IMR-90 (cell line): ENCODE results near the gene NELL1. TPM values are rescaled to one million over a fixed set of nuclear protein-coding genes. Genes with fewer than 3 reads are reported as not detected.

Experiments
- ATAC-seq: fragments of 200-7000 bp; cut with Tn5 transposase; 2 replicates; pipeline ENCODE4 v1.9.1; 2020; ENCODE audit warnings: low read depth, mild to moderate bottlenecking, moderate library complexity
- BruUV-seq: library from RNA; stranded (reverse); fragments of 400-500 nt; replicated peaks from 2 replicates; lab custom pipeline; 2021; lab: Mats Ljungman, UMichigan
- CTCF ChIA-PET: fragments of 300-600 bp; formaldehyde crosslinking; extraction: SDS; loops from one replicate; lab custom pipeline; 2021; ENCODE audit warnings: antibody characterized with exemption; lab: Yijun Ruan, JAX
- POLR2A ChIA-PET: fragments of 300-600 bp; sonication (Branson Sonifier 250); formaldehyde crosslinking; loops from one replicate; lab custom pipeline; 2022; ENCODE audit warnings: antibody characterized with exemption; ENCODE audit not compliant: unreplicated experiment; lab: Charles Lee
- DNase-seq: peaks from one replicate; pipeline ENCODE4 v3.0.0; 2013
- H2AFZ ChIP-seq: replicated peaks from 2 replicates; pipeline ENCODE3; 2013; ENCODE audit warnings: low read length, mild to moderate bottlenecking; ENCODE audit not compliant: poor library complexity
- H2AK5ac ChIP-seq: 2 replicates; pipeline ENCODE4 v1.6.1; 2013; ENCODE audit warnings: low read depth, low read length, inconsistent platforms
- H2AK9ac ChIP-seq: replicated peaks from 2 replicates; pipeline ENCODE3; 2013; ENCODE audit warnings: mild to moderate bottlenecking, low read depth, low read length, moderate library complexity; ENCODE audit not compliant: poor library complexity
- H2BK120ac ChIP-seq: 2 replicates; pipeline ENCODE4 v1.6.1; 2013; ENCODE audit warnings: low read depth, low read length, inconsistent platforms
- H2BK15ac ChIP-seq: 3 replicates; pipeline ENCODE4 v1.6.1; 2013; ENCODE audit warnings: low read depth, low read length, inconsistent platforms
- H2BK20ac ChIP-seq: 2 replicates; pipeline ENCODE4 v1.6.1; 2013; ENCODE audit warnings: low read depth, mild to moderate bottlenecking, inconsistent platforms, low read length, moderate library complexity
- H2BK5ac ChIP-seq: 2 replicates; pipeline ENCODE4 v1.6.1; 2013; ENCODE audit warnings: mild to moderate bottlenecking, low read depth, low read length, inconsistent platforms; ENCODE audit not compliant: poor library complexity, severe bottlenecking
- H3K14ac ChIP-seq: replicated peaks from 2 replicates; pipeline ENCODE4 v1.6.1; 2013; ENCODE audit warnings: low read depth, low read length, inconsistent platforms
- H3K18ac ChIP-seq: 2 replicates; pipeline ENCODE4 v1.6.1; 2013; ENCODE audit warnings: low read depth, low read length, control low read depth
- H3K23ac ChIP-seq: 2 replicates; pipeline ENCODE4 v1.6.1; 2013; ENCODE audit warnings: low read depth, low read length, inconsistent platforms
- H3K27ac ChIP-seq: 2 replicates; pipeline ENCODE4 v1.5.1; 2013; ENCODE audit warnings: mild to moderate bottlenecking, control low read depth, low read length; ENCODE audit not compliant: insufficient read depth
- H3K27me3 ChIP-seq: 2 replicates; pipeline ENCODE4 v1.6.1; 2013; ENCODE audit warnings: low read length; ENCODE audit not compliant: control insufficient read depth, insufficient read depth
- H3K36me3 ChIP-seq: 2 replicates; pipeline ENCODE4 v1.6.1; 2013; ENCODE audit warnings: low read length, mixed read lengths; ENCODE audit not compliant: control insufficient read depth, insufficient read depth
- H3K4ac ChIP-seq: 2 replicates; pipeline ENCODE4 v1.6.1; 2013; ENCODE audit warnings: low read depth, low read length, inconsistent platforms
- H3K4me1 ChIP-seq: 2 replicates; pipeline ENCODE4 v1.6.1; 2013; ENCODE audit warnings: low read length, mixed read lengths; ENCODE audit not compliant: control insufficient read depth, insufficient read depth
- H3K4me2 ChIP-seq: 2 replicates; pipeline ENCODE4 v1.6.1; 2013; ENCODE audit warnings: low read depth, mild to moderate bottlenecking, control low read depth, low read length, moderate library complexity
- H3K4me3 ChIP-seq: 2 replicates; pipeline ENCODE4 v1.5.1; 2013; ENCODE audit warnings: low read depth, mild to moderate bottlenecking, control low read depth, low read length, moderate library complexity; ENCODE audit not compliant: insufficient read depth
- H3K56ac ChIP-seq: 2 replicates; pipeline ENCODE4 v1.6.1; 2013; ENCODE audit warnings: low read length, inconsistent platforms; ENCODE audit not compliant: insufficient read depth; ENCODE audit errors: extremely low read depth
- H3K79me1 ChIP-seq, 2 experiments: 2 replicates each; pipeline ENCODE4 v1.6.1; 2013; ENCODE audit warnings: low read length in 2 of 2, inconsistent platforms in 1 of 2, low read depth in 1 of 2
- H3K9ac ChIP-seq: 2 replicates; pipeline ENCODE4 v1.6.1; 2013; ENCODE audit warnings: low read depth, low read length, control low read depth
- H3K9me1 ChIP-seq: 2 replicates; pipeline ENCODE4 v1.6.1; 2013; ENCODE audit warnings: low read length, inconsistent platforms; ENCODE audit not compliant: insufficient read depth
- H3K9me3 ChIP-seq: 2 replicates; pipeline ENCODE4 v1.6.1; 2013; ENCODE audit warnings: low read length; ENCODE audit not compliant: control insufficient read depth, insufficient read depth
- H4K20me1 ChIP-seq: 2 replicates; pipeline ENCODE4 v1.6.1; 2013; ENCODE audit warnings: low read length, inconsistent platforms; ENCODE audit not compliant: insufficient read depth
- H4K5ac ChIP-seq: 2 replicates; pipeline ENCODE4 v1.6.1; 2013; ENCODE audit warnings: mild to moderate bottlenecking, low read depth, low read length, control low read depth
- H4K8ac ChIP-seq, 2 experiments: 2 replicates each; pipeline ENCODE4 v1.6.1; 2013; ENCODE audit warnings: low read depth in 2 of 2, low read length in 2 of 2, control low read depth in 1 of 2, inconsistent platforms in 1 of 2
- H4K91ac ChIP-seq: 2 replicates; pipeline ENCODE4 v1.6.1; 2013; ENCODE audit warnings: low read depth, low read length, inconsistent platforms; ENCODE audit not compliant: insufficient read depth
- BHLHE40 ChIP-seq: fragments of 150-350 bp; IDR thresholded peaks from 2 replicates; pipeline ENCODE4 v1.6.1; 2016; ENCODE audit warnings: mild to moderate bottlenecking, low read depth, low read length
- CEBPB ChIP-seq: IDR thresholded peaks from 2 replicates; pipeline ENCODE4 v1.6.1; 2012; ENCODE audit warnings: low read depth, low read length, improper control_type of control experiment
- CHD1 ChIP-seq: IDR thresholded peaks from 2 replicates; pipeline ENCODE4 v1.6.1; 2012; ENCODE audit warnings: low read depth, low read length, improper control_type of control experiment
- CTCF ChIP-seq: conservative IDR thresholded peaks from 2 replicates; pipeline ENCODE4 v1.5.1; 2012; ENCODE audit warnings: mild to moderate bottlenecking, low read depth, low read length, improper control_type of control experiment
- ELK1 ChIP-seq: fragments of 150-350 bp; IDR thresholded peaks from 2 replicates; pipeline ENCODE4 v1.6.1; 2016; ENCODE audit warnings: low read depth, mild to moderate bottlenecking, low read length, moderate library complexity, borderline replicate concordance
- FOS ChIP-seq: fragments of 150-350 bp; IDR thresholded peaks from 2 replicates; pipeline ENCODE4 v1.6.1; 2016; ENCODE audit warnings: low read depth, low read length
- MAFK ChIP-seq: IDR thresholded peaks from 2 replicates; pipeline ENCODE4 v1.6.1; 2012; ENCODE audit warnings: low read depth, low read length, improper control_type of control experiment
- MAZ ChIP-seq: IDR thresholded peaks from 2 replicates; pipeline ENCODE4 v1.6.1; 2012; ENCODE audit warnings: low read depth, mild to moderate bottlenecking, low read length, improper control_type of control experiment, moderate library complexity, borderline replicate concordance
- MXI1 ChIP-seq: IDR thresholded peaks from 2 replicates; pipeline ENCODE4 v1.6.1; 2012; ENCODE audit warnings: low read depth, mild to moderate bottlenecking, low read length, moderate library complexity, borderline replicate concordance
- NFE2L2 ChIP-seq: fragments of 150-350 bp; IDR thresholded peaks from 2 replicates; pipeline ENCODE4 v1.6.1; 2016; ENCODE audit warnings: low read depth, mild to moderate bottlenecking, low read length
- POLR2A ChIP-seq: IDR thresholded peaks from 2 replicates; pipeline ENCODE4 v1.6.1; 2012; ENCODE audit warnings: mild to moderate bottlenecking, low read depth, low read length
- RAD21 ChIP-seq: IDR thresholded peaks from 2 replicates; pipeline ENCODE4 v1.6.1; 2012; ENCODE audit warnings: low read length, improper control_type of control experiment
- RCOR1 ChIP-seq: IDR thresholded peaks from 2 replicates; pipeline ENCODE4 v1.6.1; 2012; ENCODE audit warnings: mild to moderate bottlenecking, low read length, improper control_type of control experiment; ENCODE audit not compliant: insufficient replicate concordance
- RFX5 ChIP-seq: IDR thresholded peaks from 2 replicates; pipeline ENCODE4 v1.8.0; 2012; ENCODE audit warnings: low read depth, mild to moderate bottlenecking, low read length, moderate library complexity
- SMC3 ChIP-seq: fragments of 150-350 bp; IDR thresholded peaks from 2 replicates; pipeline ENCODE4 v1.6.1; 2016; ENCODE audit warnings: low read depth, mild to moderate bottlenecking, antibody characterized with exemption, low read length, moderate library complexity
- USF2 ChIP-seq: fragments of 150-350 bp; IDR thresholded peaks from 2 replicates; pipeline ENCODE4 v1.6.1; 2017; ENCODE audit warnings: mild to moderate bottlenecking, antibody characterized with exemption, low read length, low read depth
- WGBS, 2 experiments: methylation state at CpG; one replicate each; pipeline versions ENCODE4 v1.1.5 to v1.1.7; 2013; ENCODE audit warnings: missing lambda C conversion rate in 2 of 2; ENCODE audit not compliant: insufficient read length in 1 of 2; ENCODE audit errors: extremely low coverage in 2 of 2; 5-methylcytosine and 5-hydroxymethylcytosine counted together
- dilution Hi-C: fragments of 300-500 bp; cut with HindIII; formaldehyde crosslinking; loops from one replicate; pipeline ENCODE4 v1.14.3; 2018; ENCODE audit warnings: low sequenced_read_pairs; ENCODE audit not compliant: unreplicated experiment
- in situ Hi-C: fragments of 300-500 bp; cut with MboI; formaldehyde crosslinking; loops from 3 replicates; pipeline ENCODE4 v1.14.3; 2019; ENCODE audit warnings: low sequenced_read_pairs, inconsistent platforms, mixed read lengths
- intact Hi-C: fragments of 100-400 bp; cut with micrococcal nuclease; formaldehyde crosslinking; loops from 2 replicates; pipeline ENCODE4 v1.10.0; 2022
- polyA plus RNA-seq, 3 experiments: library from polyadenylated mRNA; depleted of rRNA; stranded (reverse); fragments of >200 nt; gene quantifications; 2 replicates each; pipeline ENCODE4 v1.2.3, GENCODE V29; 2012; ENCODE audit warnings: low replicate concordance in 1 of 3
- total RNA-seq: library from RNA; depleted of rRNA; stranded (reverse); fragments of >200 nt; gene quantifications from 2 replicates; pipeline ENCODE4 v1.2.3, GENCODE V29; 2012

Gene NELL1
- total and polyA plus RNA-seq, 2 of the 4 experiments (the other 2 are of a cell fraction) = not detected

GRCh38 chr11:20880094-20880493 is 210.7 kb downstream of the NELL1 start:
- no peak overlapping the region for H3K4ac ChIP-seq
- in situ Hi-C loops = no loop called here
- H3K18ac ChIP-seq = no peak overlapping the region
- no CpG with 5 or more reads among the region's 1 CpG for WGBS, 2 experiments
- no peak for ATAC-seq
- BruUV-seq = no TSS peak
- no peaks in the 10 kb centered on the region for H3K9me1 ChIP-seq
- H3K79me1 ChIP-seq = no peaks in the 10 kb centered on the region
- no peak overlapping the region for H2BK5ac ChIP-seq
- H3K14ac ChIP-seq = no peak overlapping the region
- no peak overlapping the region for H4K8ac ChIP-seq
- H3K27me3 ChIP-seq = no peaks in the 10 kb centered on the region
- CTCF ChIA-PET = no interaction called here
- H3K27ac ChIP-seq = no peak overlapping the region
- no peak for TF ChIP-seq SMC3
- TF ChIP-seq CHD1 = no peak
- no peak for TF ChIP-seq RAD21
- TF ChIP-seq NFE2L2 = no peak
- no peak for TF ChIP-seq RCOR1
- TF ChIP-seq MAFK = no peak
- TF ChIP-seq CEBPB = no peak
- TF ChIP-seq FOS = no peak
- TF ChIP-seq BHLHE40 = no peak
- no peak for TF ChIP-seq CTCF
- TF ChIP-seq ELK1 = no peak
- no peak for TF ChIP-seq POLR2A
- TF ChIP-seq MAZ = no peak
- TF ChIP-seq MXI1 = no peak
- no peak for TF ChIP-seq USF2
- TF ChIP-seq RFX5 = no peak
- H3K23ac ChIP-seq = no peak overlapping the region
- H4K5ac ChIP-seq = no peak overlapping the region
- no peak overlapping the region for H3K4me2 ChIP-seq
- no peak overlapping the region for H3K9ac ChIP-seq
- no peaks in the 10 kb centered on the region for H3K36me3 ChIP-seq
- H3K56ac ChIP-seq = no peak overlapping the region
- no peak overlapping the region for H2BK15ac ChIP-seq
- intact Hi-C loops = no loop called here
- H2AFZ ChIP-seq = no peak overlapping the region
- H2BK20ac ChIP-seq = no peak overlapping the region
- no peak for DNase-seq
- peaks cover 13% of the 10 kb centered on the region for H3K9me3 ChIP-seq
- no peak overlapping the region for H4K91ac ChIP-seq
- POLR2A ChIA-PET = no interaction called here
- no peak overlapping the region for H2BK120ac ChIP-seq
- dilution Hi-C loops = no loop called here
- no peak overlapping the region for H2AK5ac ChIP-seq
- no peak overlapping the region for H3K4me3 ChIP-seq
- no peaks in the 10 kb centered on the region for H3K4me1 ChIP-seq
- no peak overlapping the region for H2AK9ac ChIP-seq
- H4K20me1 ChIP-seq = no peaks in the 10 kb centered on the region
